Thyroid gland (tissue), 4 donors: ENCODE measurements around the gene OPRM1. TPM values are rescaled to one million over a fixed set of nuclear protein-coding genes. Genes with fewer than 3 reads are reported as not detected.

Source experiments
- DNase-seq, 2 donors: peaks; one replicate each; pipeline ENCODE4 v3.0.0-alpha.2; 2019
- H3K27ac ChIP-seq, 3 donors: fragments of 200-600 bp; sonication (generic); 1 replicate in 2 of 3; 2 replicates in 1 of 3; pipeline ENCODE4 v1.5.1; 2016 to 2019; ENCODE audit warnings: mild to moderate bottlenecking in 1 of 3, moderate library complexity in 1 of 3
- H3K27me3 ChIP-seq: fragments of 200-600 bp; sonication (generic); one replicate; pipeline ENCODE4 v1.5.1; 2019
- H3K36me3 ChIP-seq, 2 donors: fragments of 200-600 bp; sonication (generic); one replicate each; pipeline ENCODE4 v1.5.1; 2016 to 2019
- H3K4me1 ChIP-seq, 2 donors: fragments of 200-600 bp; sonication (generic); one replicate each; pipeline ENCODE4 v1.5.1; 2017 to 2019
- H3K4me3 ChIP-seq, 3 donors: fragments of 200-600 bp; sonication (generic); replicated peaks in 1 of 3; 1 replicate in 2 of 3; 2 replicates in 1 of 3; pipeline ENCODE4 v1.5.1; 2016; ENCODE audit warnings: mild to moderate bottlenecking in 1 of 3
- H3K9me3 ChIP-seq: fragments of 200-600 bp; sonication (generic); one replicate; pipeline ENCODE4 v1.5.1; 2017
- CTCF ChIP-seq, 6 experiments: fragments of 200-600 bp in 3 of 6; fragments of 450-650 bp in 3 of 6; sonication (generic) in 3 of 6; IDR thresholded peaks; one replicate each; pipeline ENCODE4 v1.5.1; 2016 to 2019; ENCODE audit warnings: antibody characterized with exemption in 6 of 6, mild to moderate bottlenecking in 2 of 6, inconsistent platforms in 1 of 6, moderate library complexity in 1 of 6
- POLR2A ChIP-seq, 2 donors: fragments of 450-650 bp; IDR thresholded peaks; one replicate each; pipeline ENCODE4 v1.6.1; 2017; ENCODE audit warnings: antibody characterized with exemption in 2 of 2, mild to moderate bottlenecking in 2 of 2, moderate library complexity in 1 of 2
- WGBS, 2 donors: methylation state at CpG; one replicate each; pipeline ENCODE4 v1.1.5; 2017; 5-methylcytosine and 5-hydroxymethylcytosine counted together
- intact Hi-C: fragments of 100-400 bp; cut with DNase I; formaldehyde crosslinking; loops from one replicate; pipeline ENCODE4 v1.15.1; 2023
- total RNA-seq, 4 donors: library from RNA; depleted of rRNA; stranded (reverse); fragments of >200 nt; gene quantifications; one replicate each; pipeline ENCODE4 v1.2.3, GENCODE V29; 2016

The OPRM1 gene
- total RNA-seq, 4 donors from 2014 or later, result not detected

GRCh38 chr6:154134471-154135147 is 95.6 kb downstream of the OPRM1 start:
- H3K4me3 ChIP-seq, result no peak overlapping the region
- TF ChIP-seq CTCF (IDR thresholded peaks at IDR 0.05) (no peak), POLR2A (IDR thresholded peaks at IDR 0.05) (no peak)
- no peaks in the 10 kb centered on the region for H3K36me3 ChIP-seq
- H3K27ac ChIP-seq, result no peak overlapping the region
- intact Hi-C loops, result no loop called here
- H3K4me1 ChIP-seq, result no peaks in the 10 kb centered on the region
- no peak for DNase-seq
- WGBS, 2 donors, result 88% methylated on average over 8 of the region's 8 CpGs
- no peaks in the 10 kb centered on the region for H3K9me3 ChIP-seq
- H3K27me3 ChIP-seq, result no peaks in the 10 kb centered on the region

- 94 to 96% methylated on average over 6 of the region's 6 CpGs for WGBS, 2 donors
- H3K27ac ChIP-seq, result no peak overlapping the region
- no peaks in the 10 kb centered on the region for H3K4me1 ChIP-seq
- no peaks in the 10 kb centered on the region for H3K9me3 ChIP-seq
- TF ChIP-seq CTCF (IDR thresholded peaks at IDR 0.05) (no peak), POLR2A (IDR thresholded peaks at IDR 0.05) (no peak)
- H3K36me3 ChIP-seq, result no peaks in the 10 kb centered on the region
- DNase-seq, result no peak
- no peak overlapping the region for H3K4me3 ChIP-seq
- intact Hi-C loops, result no loop called here
- no peaks in the 10 kb centered on the region for H3K27me3 ChIP-seq
Observed at GRCh38 chr6:154138793-154139192, 99.8 kb downstream of the OPRM1 start.

GRCh38 chr6:154139892-154140291 is 100.9 kb downstream of the OPRM1 start:
- no peak for DNase-seq
- TF ChIP-seq CTCF (IDR thresholded peaks at IDR 0.05), result no peak
- TF ChIP-seq POLR2A (IDR thresholded peaks at IDR 0.05), result no peak
- Histone ChIP-seq H3K4me1 (no peaks in the 10 kb centered on the region), H3K36me3 (no peaks in the 10 kb centered on the region), H3K27ac (no peak overlapping the region), H3K9me3 (no peaks in the 10 kb centered on the region), H3K4me3 (no peak overlapping the region), H3K27me3 (no peaks in the 10 kb centered on the region)
- intact Hi-C loops, result no loop called here
- WGBS, 2 donors, result 85 to 93% methylated on average over 6 of the region's 6 CpGs

- 77% methylated on average over 2 of the region's 2 CpGs for WGBS, 2 donors
- Histone ChIP-seq H3K27me3 (no peaks in the 10 kb centered on the region), H3K27ac (no peak overlapping the region), H3K36me3 (no peaks in the 10 kb centered on the region), H3K4me3 (no peak overlapping the region), H3K4me1 (no peaks in the 10 kb centered on the region), H3K9me3 (no peaks in the 10 kb centered on the region)
- intact Hi-C loops, result no loop called here
- no peak for DNase-seq
- no peak for TF ChIP-seq POLR2A (IDR thresholded peaks at IDR 0.05)
- no peak for TF ChIP-seq CTCF (IDR thresholded peaks at IDR 0.05)
Observed at GRCh38 chr6:154140743-154141142, 101.7 kb downstream of the OPRM1 start.

GRCh38 chr6:154143753-154144152 is 104.7 kb downstream of the OPRM1 start:
- 92 to 93% methylated on average over 1 of the region's 1 CpG for WGBS, 2 donors
- Histone ChIP-seq H3K4me1 (no peaks in the 10 kb centered on the region), H3K9me3 (no peaks in the 10 kb centered on the region), H3K27ac (no peak overlapping the region), H3K36me3 (no peaks in the 10 kb centered on the region), H3K4me3 (no peak overlapping the region), H3K27me3 (no peaks in the 10 kb centered on the region)
- TF ChIP-seq POLR2A (IDR thresholded peaks at IDR 0.05) (no peak), CTCF (IDR thresholded peaks at IDR 0.05) (no peak)
- intact Hi-C loops, result no loop called here
- DNase-seq, result no peak
